ENCODE measurements around the gene THAP9. TPM values are rescaled to one million over a fixed set of nuclear protein-coding genes. Genes with fewer than 3 reads are reported as not detected.
"Not testable (repeated sequence)": the region's sequence is repeated elsewhere in the genome, so short reads cannot be mapped to it uniquely, and the experiment has no call there.

The THAP9 gene
- total and polyA plus RNA-seq, 5 donors = 2.6 to 6.3 (median 3.3) TPM

DNA sequence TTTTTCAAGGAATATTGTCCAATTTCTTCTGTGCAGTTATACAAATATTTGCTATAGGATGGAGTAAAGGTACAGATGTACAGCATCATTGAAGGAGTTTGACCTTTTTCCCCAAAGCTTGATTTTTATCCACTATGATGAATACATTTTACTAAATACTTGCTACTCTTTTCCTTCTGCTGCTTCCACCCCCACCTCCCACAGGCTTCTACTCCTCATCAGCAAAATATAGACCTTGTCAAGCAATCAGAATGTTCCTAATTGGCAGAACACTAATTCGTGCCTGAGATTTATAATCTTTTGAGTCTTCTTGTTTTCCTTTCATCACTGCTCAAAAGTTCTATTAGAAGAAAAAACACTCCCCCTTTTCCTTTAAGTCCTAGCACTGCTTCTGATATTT, 3.8 kb upstream of the THAP9 start:
- DNase-seq = no peak
- WGBS = 68% methylated on average over 1 of the region's 1 CpG
- no peak for ATAC-seq
- no peaks in the 10 kb centered on the region for H3K4me1 ChIP-seq (ENCODE audit: control insufficient read depth, insufficient read depth, low read length)
- H3K27ac ChIP-seq (ENCODE audit: low read length) = no peak overlapping the region
- intact Hi-C loops (cut with DNase I) = loop anchor here in 2 of 4 donors (5.0 to 10.0 kb wide), 3 partner anchors 116 to 532 kb away; partner anchors contain the start of gene LIN54 (in 2 of the 2)
- H3K9me3 ChIP-seq (ENCODE audit: control insufficient read depth, low read length) = no peaks in the 10 kb centered on the region
- no peaks in the 10 kb centered on the region for H3K27me3 ChIP-seq (ENCODE audit: control insufficient read depth, insufficient read depth)
- H3K4me3 ChIP-seq (ENCODE audit: low read length) = no peak overlapping the region

GRCh38 chr4:82898322-82899243, 2.0 kb upstream of the THAP9 start:
- Histone ChIP-seq H3K9me3 (ENCODE audit: control insufficient read depth, low read length) (no peaks in the 10 kb centered on the region), H3K27me3 (ENCODE audit: control insufficient read depth, insufficient read depth) (no peaks in the 10 kb centered on the region), H3K4me3 (ENCODE audit: low read length) (peak overlapping the region; percentile 90), H3K4me1 (ENCODE audit: control insufficient read depth, insufficient read depth, low read length) (no peaks in the 10 kb centered on the region), H3K27ac (ENCODE audit: low read length) (no peak overlapping the region)
- peak in 1 of 3 donors; percentile 30 for DNase-seq
- intact Hi-C loops (cut with DNase I) = loop anchor here in 2 of 4 donors (5.0 to 10.0 kb wide), 3 partner anchors 114 to 534 kb away; partner anchors contain the start of gene LIN54 (in 2 of the 2)
- 41% methylated on average over 7 of the region's 7 CpGs for WGBS
- ATAC-seq = no peak

DNA sequence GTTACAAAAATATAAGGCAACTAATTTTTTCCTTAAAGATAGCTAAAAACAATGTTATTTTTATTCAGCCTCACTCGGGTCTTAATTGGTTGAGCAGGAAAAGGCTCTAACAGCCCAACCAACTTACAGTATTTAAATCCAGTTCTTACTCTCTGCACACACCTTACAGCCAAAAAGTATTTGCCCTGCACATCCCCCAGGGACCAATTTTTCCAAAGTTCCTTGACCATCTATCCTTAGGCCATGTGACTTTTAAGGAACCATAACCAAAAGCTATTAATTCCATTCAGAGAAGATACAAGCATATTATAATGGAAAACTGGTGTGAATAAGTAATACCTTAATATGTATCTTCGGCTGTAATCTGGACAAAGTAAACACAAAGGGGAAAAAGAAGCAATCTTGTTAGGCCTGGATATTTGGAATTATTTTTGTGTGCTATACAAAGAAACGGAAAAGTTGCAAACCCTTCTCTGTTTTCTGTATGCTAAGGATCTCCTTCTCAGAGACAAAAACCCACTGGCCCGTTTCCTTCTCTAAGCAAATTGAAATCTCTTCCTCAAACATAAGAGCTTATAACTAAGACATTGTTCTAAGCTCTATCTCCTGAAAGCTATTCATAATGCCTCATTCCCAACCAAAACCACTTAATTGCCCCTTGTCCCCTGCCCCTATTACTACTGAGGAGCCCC, 1.0 kb upstream of the THAP9 start:
- WGBS = 1% methylated on average over 4 of the region's 4 CpGs
- intact Hi-C loops (cut with DNase I) = loop anchor here in 2 of 4 donors (5.0 to 10.0 kb wide), 3 partner anchors 113 to 535 kb away; partner anchors contain the start of gene LIN54 (in 2 of the 2)
- no peak for ATAC-seq
- H3K27me3 ChIP-seq (ENCODE audit: control insufficient read depth, insufficient read depth) = no peaks in the 10 kb centered on the region
- no peak for DNase-seq
- peak overlapping the region; percentile 90 for H3K4me3 ChIP-seq (ENCODE audit: low read length)
- H3K4me1 ChIP-seq (ENCODE audit: control insufficient read depth, insufficient read depth, low read length) = no peaks in the 10 kb centered on the region
- H3K27ac ChIP-seq (ENCODE audit: low read length) = peak overlapping the region; percentile 76
- no peaks in the 10 kb centered on the region for H3K9me3 ChIP-seq (ENCODE audit: control insufficient read depth, low read length)

DNA sequence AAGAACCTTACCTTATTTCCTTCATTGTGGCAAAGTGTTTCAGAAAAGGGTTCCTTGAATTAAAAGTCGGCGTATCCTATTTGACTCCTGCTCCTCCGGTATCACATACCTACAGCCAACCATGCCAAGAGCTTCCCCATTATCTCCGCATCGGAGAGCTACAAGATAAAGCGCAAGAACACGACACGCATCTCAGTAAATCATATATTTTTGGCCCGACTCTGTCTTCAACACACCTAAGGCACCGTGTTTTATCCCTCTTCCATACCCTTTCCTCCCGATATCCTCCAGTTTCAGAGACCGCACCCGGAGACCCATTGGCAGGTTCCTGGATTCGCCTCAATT, 497 bp upstream of the THAP9 start:
- H3K27ac ChIP-seq (ENCODE audit: low read length) = peak overlapping the region; percentile 76
- under 1% methylated on average over 14 of the region's 14 CpGs for WGBS
- H3K4me3 ChIP-seq (ENCODE audit: low read length) = peak overlapping the region; percentile 90
- H3K27me3 ChIP-seq (ENCODE audit: control insufficient read depth, insufficient read depth) = no peaks in the 10 kb centered on the region
- H3K4me1 ChIP-seq (ENCODE audit: control insufficient read depth, insufficient read depth, low read length) = no peaks in the 10 kb centered on the region
- no peak for DNase-seq
- H3K9me3 ChIP-seq (ENCODE audit: control insufficient read depth, low read length) = no peaks in the 10 kb centered on the region
- intact Hi-C loops (cut with DNase I) = no loop called here
- peak; percentile 6 to 19 for ATAC-seq

DNA sequence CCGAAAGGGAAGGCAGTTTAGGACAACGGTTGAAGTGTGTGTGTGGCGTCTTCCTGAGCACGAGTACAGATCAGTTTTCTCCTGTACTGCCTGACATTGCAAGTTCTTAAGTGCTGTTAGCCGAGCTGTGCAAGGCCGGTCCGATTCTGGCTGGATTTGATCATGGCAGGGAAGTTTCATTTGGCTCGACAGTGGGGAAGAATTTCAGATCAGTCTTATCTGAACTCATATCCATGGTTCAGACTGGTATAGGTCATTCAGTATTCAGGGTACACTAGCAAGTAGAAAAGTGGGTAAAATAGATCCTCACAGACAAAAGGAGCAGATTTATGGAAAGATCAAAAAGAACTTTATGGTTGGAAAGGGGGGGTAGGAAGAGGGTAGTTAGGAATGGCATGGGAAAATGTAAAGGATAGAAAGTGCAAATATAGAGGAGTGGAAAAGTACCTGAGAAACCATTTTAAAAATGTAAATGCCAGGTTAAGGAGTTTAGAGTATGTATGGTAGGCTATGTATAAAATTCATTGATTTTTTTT, 716 bp downstream of the THAP9 start:
- DNase-seq = no peak
- Histone ChIP-seq H3K9me3 (ENCODE audit: control insufficient read depth, low read length) (no peaks in the 10 kb centered on the region), H3K27ac (ENCODE audit: low read length) (peak overlapping the region; percentile 76), H3K4me1 (ENCODE audit: control insufficient read depth, insufficient read depth, low read length) (no peaks in the 10 kb centered on the region), H3K4me3 (ENCODE audit: low read length) (peak overlapping the region; percentile 90), H3K27me3 (ENCODE audit: control insufficient read depth, insufficient read depth) (no peaks in the 10 kb centered on the region)
- under 1% methylated on average over 8 of the region's 8 CpGs for WGBS
- no peak for ATAC-seq
- intact Hi-C loops (cut with DNase I) = no loop called here

DNA sequence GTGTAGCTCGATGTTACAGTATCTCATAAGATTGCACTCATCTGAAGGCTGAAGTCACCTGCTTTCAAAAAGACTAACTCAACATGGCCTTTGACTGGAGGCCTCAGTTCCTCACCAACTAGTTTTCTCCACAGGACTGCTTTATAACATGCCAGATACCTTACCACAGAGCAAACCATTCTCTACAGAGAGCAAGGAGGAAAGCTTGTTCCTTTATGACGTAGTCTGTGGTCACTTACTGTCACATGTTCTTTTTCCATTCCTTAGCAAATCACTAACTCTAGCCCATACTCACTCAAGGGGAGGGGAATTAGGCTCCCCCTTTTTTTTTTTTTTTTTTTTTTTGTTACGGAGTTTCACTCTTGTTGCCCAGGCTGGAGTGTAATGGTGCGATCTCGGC, 3.2 kb downstream of the THAP9 start:
- H3K4me1 ChIP-seq (ENCODE audit: control insufficient read depth, insufficient read depth, low read length) = no peaks in the 10 kb centered on the region
- intact Hi-C loops (cut with DNase I) = no loop called here
- no peak for DNase-seq
- WGBS = 90% methylated on average over 5 of the region's 5 CpGs
- H3K27ac ChIP-seq (ENCODE audit: low read length) = no peak overlapping the region
- no peaks in the 10 kb centered on the region for H3K27me3 ChIP-seq (ENCODE audit: control insufficient read depth, insufficient read depth)
- no peak overlapping the region for H3K4me3 ChIP-seq (ENCODE audit: low read length)
- no peak for ATAC-seq
- no peaks in the 10 kb centered on the region for H3K9me3 ChIP-seq (ENCODE audit: control insufficient read depth, low read length)

GRCh38 chr4:82905205-82905604, 4.7 kb downstream of the THAP9 start:
- ATAC-seq (no peak), DNase-seq (no peak)
- Histone ChIP-seq H3K27me3 (ENCODE audit: control insufficient read depth, insufficient read depth) (no peaks in the 10 kb centered on the region), H3K9me3 (ENCODE audit: control insufficient read depth, low read length) (no peaks in the 10 kb centered on the region), H3K4me1 (ENCODE audit: control insufficient read depth, insufficient read depth, low read length) (no peaks in the 10 kb centered on the region), H3K4me3 (ENCODE audit: low read length) (no peak overlapping the region), H3K27ac (ENCODE audit: low read length) (no peak overlapping the region)
- WGBS = 79% methylated on average over 2 of the region's 2 CpGs
- intact Hi-C loops (cut with DNase I) = no loop called here

- Histone ChIP-seq H3K27me3 (ENCODE audit: control insufficient read depth, insufficient read depth) (no peaks in the 10 kb centered on the region), H3K27ac (ENCODE audit: low read length) (no peak overlapping the region), H3K9me3 (ENCODE audit: control insufficient read depth, low read length) (no peaks in the 10 kb centered on the region), H3K4me1 (ENCODE audit: control insufficient read depth, insufficient read depth, low read length) (no peaks in the 10 kb centered on the region), H3K4me3 (ENCODE audit: low read length) (no peak overlapping the region)
- no peak for DNase-seq
- intact Hi-C loops (cut with DNase I) = no loop called here
- 94% methylated on average over 3 of the region's 3 CpGs for WGBS
- no peak for ATAC-seq
Observed at GRCh38 chr4:82906469-82906868, 5.9 kb downstream of the THAP9 start.

- no peaks in the 10 kb centered on the region for H3K4me1 ChIP-seq (ENCODE audit: control insufficient read depth, insufficient read depth, low read length)
- no peaks in the 10 kb centered on the region for H3K9me3 ChIP-seq (ENCODE audit: control insufficient read depth, low read length)
- ATAC-seq (no peak), DNase-seq (no peak)
- H3K27ac ChIP-seq (ENCODE audit: low read length) = no peak overlapping the region
- no peak overlapping the region for H3K4me3 ChIP-seq (ENCODE audit: low read length)
- H3K27me3 ChIP-seq (ENCODE audit: control insufficient read depth, insufficient read depth) = no peaks in the 10 kb centered on the region
- intact Hi-C loops (cut with DNase I) = no loop called here
- 72% methylated on average over 1 of the region's 1 CpG for WGBS
Observed at GRCh38 chr4:82909326-82909725, 8.8 kb downstream of the THAP9 start.

- H3K4me3 ChIP-seq (ENCODE audit: low read length) = no peak overlapping the region
- H3K4me1 ChIP-seq (ENCODE audit: control insufficient read depth, insufficient read depth, low read length) = no peaks in the 10 kb centered on the region
- WGBS = 48% methylated on average over 2 of the region's 2 CpGs
- no peaks in the 10 kb centered on the region for H3K27me3 ChIP-seq (ENCODE audit: control insufficient read depth, insufficient read depth)
- intact Hi-C loops (cut with DNase I) = no loop called here
- ATAC-seq = no peak
- no peak for DNase-seq
- H3K27ac ChIP-seq (ENCODE audit: low read length) = no peak overlapping the region
- H3K9me3 ChIP-seq (ENCODE audit: control insufficient read depth, low read length) = no peaks in the 10 kb centered on the region
Observed at GRCh38 chr4:82913305-82913704, 12.8 kb downstream of the THAP9 start.

DNA sequence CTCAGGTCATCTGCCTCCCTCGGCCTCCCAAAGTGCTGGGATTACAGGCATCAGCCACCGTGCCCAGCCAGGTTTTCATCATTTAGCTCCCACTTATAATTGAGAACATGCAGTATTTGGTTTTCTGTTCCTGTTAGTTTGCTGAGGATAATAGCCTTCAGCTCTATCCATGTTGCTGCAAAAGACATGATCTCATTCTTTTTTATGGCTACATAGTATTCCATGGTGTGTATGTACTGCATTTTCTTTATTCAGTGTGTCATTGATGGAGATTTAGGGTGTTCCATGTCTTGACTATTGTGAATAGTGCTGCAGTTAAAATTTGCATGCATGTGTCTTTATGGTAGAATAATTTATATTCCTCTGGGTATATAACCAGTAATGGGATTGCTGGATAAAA, 13.4 kb downstream of the THAP9 start:
- WGBS = 98% methylated on average over 2 of the region's 2 CpGs

More for the DNA sequence above, 13.4 kb downstream of the THAP9 start:
- H3K4me3 ChIP-seq (ENCODE audit: low read length); H3K9me3 ChIP-seq (ENCODE audit: control insufficient read depth, low read length); H3K4me1 ChIP-seq (ENCODE audit: control insufficient read depth, insufficient read depth, low read length); DNase-seq; intact Hi-C loops (cut with DNase I); H3K27me3 ChIP-seq (ENCODE audit: control insufficient read depth, insufficient read depth); H3K27ac ChIP-seq (ENCODE audit: low read length); ATAC-seq: not testable (repeated sequence)

All from right cardiac atrium (tissue), 5 donors.